Epithelial cell of esophagus (primary cell): ENCODE measurements around the gene FOXA3.

Source experiments
- DNase-seq: peaks from one replicate; pipeline ENCODE4 v3.0.0; 2010; ENCODE audit warnings: low read depth
- H3K4me3 ChIP-seq: 2 replicates; pipeline ENCODE4 v1.5.1; 2011; ENCODE audit warnings: mild to moderate bottlenecking, low read length, control low read depth
- TF ChIP-seq, protein P1 (sequence below): IDR thresholded peaks from 2 replicates; pipeline ENCODE4 v1.5.1; 2011; ENCODE audit warnings: low read depth, mild to moderate bottlenecking, low read length, control low read depth, inconsistent platforms; ENCODE audit not compliant: insufficient read depth; ENCODE audit errors: missing control alignments

Gene FOXA3

DNA sequence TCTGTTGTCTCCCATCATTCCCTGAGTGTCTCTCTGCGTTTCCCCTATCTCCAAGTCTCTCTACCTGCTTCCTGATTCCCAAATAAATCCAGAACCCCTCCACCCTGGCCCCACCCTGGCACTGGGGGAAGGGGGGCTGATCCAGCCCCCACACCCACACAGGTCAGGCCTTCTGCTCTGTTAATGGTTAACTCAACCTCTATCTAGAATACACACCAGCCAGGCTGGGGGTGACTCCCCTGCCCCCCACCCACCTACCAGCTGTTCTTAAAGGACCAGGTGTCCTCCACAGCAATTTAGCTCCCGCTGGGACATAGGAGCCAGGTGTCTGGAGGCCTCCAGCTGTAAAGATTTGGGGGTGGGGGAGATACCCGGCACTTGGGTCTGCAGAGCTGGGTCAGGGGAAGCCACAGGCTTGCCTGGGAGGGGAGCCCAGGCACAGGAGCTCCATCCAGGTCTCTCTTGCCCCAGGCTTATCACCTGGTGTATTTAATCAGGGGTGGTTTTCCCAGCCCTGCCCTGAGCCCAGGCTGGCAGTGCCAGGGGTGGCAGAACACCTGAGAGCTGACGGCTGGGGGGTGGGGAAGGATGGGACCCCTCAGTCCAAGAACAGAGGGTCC, 17.9 kb downstream of the FOXA3 start:
- TF ChIP-seq, protein P1, sequence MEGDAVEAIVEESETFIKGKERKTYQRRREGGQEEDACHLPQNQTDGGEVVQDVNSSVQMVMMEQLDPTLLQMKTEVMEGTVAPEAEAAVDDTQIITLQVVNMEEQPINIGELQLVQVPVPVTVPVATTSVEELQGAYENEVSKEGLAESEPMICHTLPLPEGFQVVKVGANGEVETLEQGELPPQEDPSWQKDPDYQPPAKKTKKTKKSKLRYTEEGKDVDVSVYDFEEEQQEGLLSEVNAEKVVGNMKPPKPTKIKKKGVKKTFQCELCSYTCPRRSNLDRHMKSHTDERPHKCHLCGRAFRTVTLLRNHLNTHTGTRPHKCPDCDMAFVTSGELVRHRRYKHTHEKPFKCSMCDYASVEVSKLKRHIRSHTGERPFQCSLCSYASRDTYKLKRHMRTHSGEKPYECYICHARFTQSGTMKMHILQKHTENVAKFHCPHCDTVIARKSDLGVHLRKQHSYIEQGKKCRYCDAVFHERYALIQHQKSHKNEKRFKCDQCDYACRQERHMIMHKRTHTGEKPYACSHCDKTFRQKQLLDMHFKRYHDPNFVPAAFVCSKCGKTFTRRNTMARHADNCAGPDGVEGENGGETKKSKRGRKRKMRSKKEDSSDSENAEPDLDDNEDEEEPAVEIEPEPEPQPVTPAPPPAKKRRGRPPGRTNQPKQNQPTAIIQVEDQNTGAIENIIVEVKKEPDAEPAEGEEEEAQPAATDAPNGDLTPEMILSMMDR: no peak
- peak overlapping the region; percentile 71 for H3K4me3 ChIP-seq
- DNase-seq: no peak

DNA sequence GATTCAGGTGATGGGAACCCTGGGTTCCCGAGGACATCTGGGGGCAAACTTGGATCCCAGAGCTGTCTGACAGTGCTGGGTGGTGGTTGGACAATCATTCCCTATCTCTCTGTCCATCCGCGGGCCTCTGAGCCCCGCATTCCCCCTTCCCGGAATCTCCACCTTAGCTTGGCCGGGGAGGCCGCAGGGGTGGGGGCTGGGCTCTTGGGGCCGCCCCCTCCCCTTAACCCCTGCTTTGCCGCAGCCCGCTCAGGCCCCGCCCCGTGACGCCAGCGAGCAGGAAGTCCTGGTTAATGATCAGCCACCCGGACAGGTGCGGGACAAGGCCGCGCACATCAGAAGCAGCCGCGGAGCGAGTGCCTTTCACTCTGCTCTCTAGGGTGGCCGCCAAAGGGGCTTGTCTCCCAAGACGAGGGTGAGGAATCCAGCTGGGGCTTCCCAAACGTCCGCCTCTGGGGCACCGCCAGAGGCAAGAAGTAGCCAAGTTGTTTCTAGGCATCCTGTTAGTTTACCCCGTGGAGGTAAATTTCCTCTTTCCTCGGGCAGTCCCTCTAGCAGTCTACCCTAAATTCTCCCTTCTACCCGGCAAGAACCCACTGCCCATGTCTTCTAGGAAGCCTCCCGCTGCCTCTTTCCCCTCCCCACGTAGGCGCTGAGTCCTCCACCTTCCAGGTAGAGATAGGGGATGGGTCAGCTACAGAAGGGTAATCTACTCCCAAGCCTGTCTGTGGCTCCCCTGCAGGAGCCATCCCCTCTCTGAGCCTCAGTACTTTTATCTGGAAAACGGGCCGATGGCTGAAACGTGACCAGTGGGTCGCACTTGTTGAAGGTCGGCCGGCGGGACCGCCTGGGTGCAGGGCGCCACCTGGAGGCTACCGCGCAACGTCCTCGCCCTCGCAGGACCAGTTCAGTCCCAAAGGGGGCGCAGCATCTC, 18.8 kb downstream of the FOXA3 start:
- TF ChIP-seq, protein P1: peak; percentile 98
- DNase-seq: peak; percentile 87
- peak overlapping the region; percentile 71 for H3K4me3 ChIP-seq

DNA sequence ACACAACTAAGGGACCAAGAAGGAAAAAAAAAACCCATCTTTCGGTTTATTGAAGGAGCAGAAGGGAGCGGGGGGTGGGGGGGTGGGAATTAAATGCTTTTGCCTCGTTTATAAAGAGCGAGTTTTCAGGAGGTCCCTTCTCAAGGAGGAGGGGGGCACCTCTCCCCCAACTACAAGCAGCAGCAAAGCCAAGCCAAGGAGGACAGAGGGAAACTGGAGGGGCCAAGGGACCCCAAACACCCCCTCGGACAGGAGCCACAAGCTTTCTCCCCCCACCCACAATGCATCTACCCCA, 19.4 kb downstream of the FOXA3 start:
- TF ChIP-seq, protein P1: no peak
- DNase-seq: no peak
- peak overlapping the region; percentile 17 for H3K4me3 ChIP-seq

DNA sequence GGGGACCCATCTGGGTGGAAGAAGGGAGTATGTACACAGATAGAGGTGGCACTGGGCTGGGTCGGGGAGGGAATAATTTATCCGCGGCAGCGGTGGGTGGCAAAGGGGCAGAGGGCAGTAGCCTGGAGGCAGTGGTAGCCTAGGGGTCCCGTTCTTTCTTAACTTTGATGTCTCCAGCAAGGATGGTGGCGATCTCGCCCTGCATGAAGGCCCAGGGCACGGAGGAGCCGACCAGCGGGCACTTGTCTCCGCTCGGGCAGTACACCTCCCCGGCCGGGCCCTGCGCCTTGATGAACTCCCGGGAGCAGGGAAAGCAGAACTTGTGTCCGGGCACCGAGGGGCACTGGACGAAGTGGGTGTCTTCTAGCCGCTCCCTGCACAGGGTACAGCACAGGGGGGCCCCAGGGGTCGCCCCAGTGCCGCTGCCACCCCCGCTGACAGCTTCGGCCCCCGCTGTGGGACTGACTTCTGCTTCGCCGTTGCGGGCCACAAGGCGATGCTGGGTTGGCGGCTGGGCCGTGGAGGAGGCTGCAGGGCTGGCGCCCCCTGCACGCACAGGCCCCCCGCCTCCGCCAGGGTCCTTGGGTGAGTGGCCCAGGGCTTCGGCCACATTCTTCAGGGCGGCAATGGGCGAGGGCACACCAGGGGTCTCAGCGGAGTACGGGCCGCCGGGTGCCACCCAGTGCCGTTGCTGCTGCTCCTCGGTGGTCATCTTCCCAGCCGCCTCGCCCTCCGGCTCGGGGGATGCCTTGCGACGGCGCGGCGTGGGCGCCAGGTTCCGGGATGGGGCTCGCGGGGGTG, 20.0 kb downstream of the FOXA3 start:
- TF ChIP-seq, protein P1: no peak
- no peak for DNase-seq
- peak overlapping the region; percentile 17 for H3K4me3 ChIP-seq

DNA sequence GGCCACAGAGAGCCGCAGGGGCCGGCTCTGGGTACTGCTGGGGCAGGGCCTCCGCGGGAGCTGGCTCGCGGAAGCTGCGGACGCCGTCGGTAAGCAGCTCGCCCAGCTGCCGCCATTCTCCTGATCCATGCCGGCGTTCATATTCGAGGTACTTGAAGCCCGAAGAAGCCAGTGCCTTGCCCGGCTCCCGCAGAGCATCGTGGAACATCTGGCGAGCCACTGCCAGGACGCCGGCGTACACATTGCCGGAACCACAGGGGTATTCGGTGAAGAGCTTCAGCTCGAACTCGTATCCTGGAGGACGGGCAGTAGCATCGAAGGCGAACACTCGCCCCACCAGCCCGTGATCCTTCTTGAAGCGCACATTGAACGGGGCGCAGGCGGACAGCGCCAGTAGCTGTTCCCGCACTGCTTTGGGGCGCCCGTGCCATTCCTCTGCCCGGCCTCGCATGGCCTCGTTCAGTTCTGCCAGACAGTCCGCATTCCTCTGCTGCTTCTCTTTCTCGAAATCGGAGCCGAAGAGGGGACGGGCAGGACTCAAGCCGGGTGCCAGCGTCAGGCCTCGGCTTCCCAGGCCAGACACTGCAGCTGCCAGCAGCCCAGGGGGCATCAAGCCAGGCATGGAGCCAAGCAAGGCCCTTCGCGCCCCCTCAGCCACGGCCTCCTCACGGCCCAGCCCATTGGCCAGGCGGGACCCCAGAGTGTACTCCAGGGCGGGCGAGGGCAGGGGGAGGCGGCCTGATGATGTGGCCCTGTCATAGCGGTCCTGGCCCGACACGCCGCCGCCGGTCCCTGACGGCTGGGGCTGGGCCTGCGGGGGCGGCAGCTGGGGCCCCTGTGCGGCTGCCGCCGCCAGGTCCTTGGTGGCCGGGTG, 20.8 kb downstream of the FOXA3 start:
- H3K4me3 ChIP-seq: peak overlapping the region; percentile 68
- TF ChIP-seq, protein P1: no peak
- peak; percentile 33 for DNase-seq

DNA sequence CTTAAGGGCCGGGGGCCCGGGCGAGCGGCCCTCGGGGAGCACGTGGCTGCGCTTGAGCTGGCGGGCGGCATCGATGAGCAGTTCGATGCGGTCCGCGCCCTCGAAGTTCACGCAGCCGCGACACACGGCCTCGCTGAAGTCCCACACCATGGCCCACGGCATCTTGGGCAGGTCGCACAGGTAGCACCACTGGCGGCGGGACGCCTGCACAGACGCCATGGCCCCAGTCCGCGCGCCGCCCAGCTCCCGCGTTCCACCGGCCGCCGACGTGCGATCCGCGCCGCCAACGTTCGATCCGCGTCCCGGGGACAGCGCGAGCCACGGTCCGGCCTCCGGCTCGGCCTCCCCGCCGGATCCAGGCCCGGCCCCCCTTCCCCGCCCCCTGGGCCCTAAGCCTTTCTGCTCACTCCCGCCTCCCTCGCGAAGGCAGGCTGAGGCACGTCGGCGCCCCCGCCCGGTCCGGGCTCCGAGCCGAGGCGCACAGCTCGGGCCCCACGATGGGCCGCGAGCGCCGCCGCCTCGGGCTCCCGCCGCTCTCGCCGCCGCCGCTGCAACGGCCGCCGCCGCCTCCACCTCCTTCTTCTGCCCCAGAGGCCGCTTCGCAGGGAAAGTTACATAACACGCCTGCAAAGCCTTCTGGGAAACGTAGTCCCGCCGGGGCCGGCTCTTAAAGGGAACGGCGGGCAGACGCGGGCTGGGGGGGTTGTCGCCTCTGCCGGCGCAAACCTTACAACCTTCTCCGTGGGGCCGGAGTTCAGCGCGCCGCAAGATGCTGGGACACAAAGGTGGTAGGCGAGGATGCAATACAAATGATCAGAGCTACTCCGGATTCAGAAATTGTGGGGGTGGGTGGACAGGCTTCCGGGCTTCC, 21.7 kb downstream of the FOXA3 start, which contains the start of gene IRF2BP1:
Gene IRF2BP1, minus strand, starts transcription at position 586 of the 871 bp plus-strand sequence. Its CDS starts 367 bp downstream, at position 219.
- TF ChIP-seq, protein P1: no peak
- peak; percentile 96 for DNase-seq
- H3K4me3 ChIP-seq: peak within 1 kb of the TSS; percentile 68
